H1 (cell line): ENCODE results near the gene EN1. TPM values are rescaled to one million over a fixed set of nuclear protein-coding genes. Genes with fewer than 3 reads are reported as not detected.

Experiments used
- ASH2L ChIP-seq: fragments of 200-600, 300-600 bp; sonication (generic); IDR thresholded peaks from one replicate; pipeline ENCODE4 v1.7.1; 2017; ENCODE audit warnings: low read length
- BRCA1 ChIP-seq: IDR thresholded peaks from 2 replicates; pipeline ENCODE4 v1.6.1; 2012; ENCODE audit warnings: low read depth, low read length, improper control_type of control experiment
- CREB1 ChIP-seq: IDR thresholded peaks from 2 replicates; pipeline ENCODE4 v1.6.1; 2012; ENCODE audit warnings: inconsistent platforms
- EP300 ChIP-seq, 2 experiments: IDR thresholded peaks; 1 replicate in 1 of 2; 2 replicates in 1 of 2; pipeline ENCODE4 v1.6.1; 2011 to 2012; ENCODE audit warnings: low read depth in 2 of 2, low read length in 2 of 2, mild to moderate bottlenecking in 2 of 2, borderline replicate concordance in 1 of 2, inconsistent platforms in 1 of 2, moderate library complexity in 1 of 2
- JUN ChIP-seq: IDR thresholded peaks from 2 replicates; pipeline ENCODE4 v1.6.1; 2011; ENCODE audit warnings: low read depth, mild to moderate bottlenecking, improper control_type of control experiment, low read length
- KDM1A ChIP-seq: fragments of 200-600, 300-600 bp; sonication (generic); IDR thresholded peaks from 2 replicates; pipeline ENCODE4 v1.7.1; 2016; ENCODE audit warnings: mild to moderate bottlenecking, low read length, borderline replicate concordance
- KDM4A ChIP-seq: IDR thresholded peaks from one replicate; pipeline ENCODE4 v1.7.1; 2012; ENCODE audit warnings: low read depth, mild to moderate bottlenecking, moderate library complexity, low read length, inconsistent platforms; ENCODE audit not compliant: severe bottlenecking
- MAFK ChIP-seq: IDR thresholded peaks from 2 replicates; pipeline ENCODE4 v1.6.1; 2012; ENCODE audit warnings: low read depth, mild to moderate bottlenecking, improper control_type of control experiment, low read length
- NANOG ChIP-seq: IDR thresholded peaks from 2 replicates; pipeline ENCODE4 v1.6.1; 2011; ENCODE audit warnings: low read length, low read depth, mild to moderate bottlenecking, inconsistent platforms; ENCODE audit not compliant: insufficient read depth, poor library complexity, severe bottlenecking
- POU5F1 ChIP-seq: IDR thresholded peaks from 2 replicates; pipeline ENCODE4 v1.6.1; 2011; ENCODE audit warnings: low read depth, mild to moderate bottlenecking, low read length, moderate library complexity
- RAD21 ChIP-seq, 2 experiments: IDR thresholded peaks in 1 of 2; conservative IDR thresholded peaks in 1 of 2; 2 replicates each; pipeline ENCODE4 v1.6.1; 2011; ENCODE audit warnings: low read depth in 2 of 2, low read length in 2 of 2, improper control_type of control experiment in 1 of 2, inconsistent platforms in 1 of 2, mild to moderate bottlenecking in 1 of 2, moderate library complexity in 1 of 2
- RXRA ChIP-seq: IDR thresholded peaks from 2 replicates; pipeline ENCODE4 v1.6.1; 2011; ENCODE audit warnings: low read depth, mild to moderate bottlenecking, low read length, moderate library complexity; ENCODE audit not compliant: insufficient read depth
- TAF1 ChIP-seq: IDR thresholded peaks from 2 replicates; pipeline ENCODE4 v1.6.1; 2011; ENCODE audit warnings: mild to moderate bottlenecking, low read depth, low read length
- TEAD4 ChIP-seq: IDR thresholded peaks from 2 replicates; pipeline ENCODE4 v1.6.1; 2012; ENCODE audit warnings: low read depth, low read length, inconsistent platforms, mixed read lengths
- polyA plus RNA-seq, 7 experiments: library from polyadenylated mRNA; depleted of rRNA in 3 of 7; stranded (reverse) in 5 of 7; unstranded in 2 of 7; fragments of >200 nt in 5 of 7; fragments of 200-250 nt in 2 of 7; gene quantifications; 1 replicate in 5 of 7; 2 replicates in 1 of 7; 4 replicates in 1 of 7; pipeline versions ENCODE4 v1.2.1 to v1.2.3, GENCODE V29; 2011 to 2013; ENCODE audit warnings: missing spikeins in 2 of 7, mixed read lengths in 2 of 7
- total RNA-seq: library from RNA; stranded (reverse); fragmentation: NEBNext Ultra II Directional; extraction: Animal tissue kit (Norgen Biotek cat#: 25700); gene quantifications from 2 replicates; pipeline ENCODE4 v1.2.1, GENCODE V29; 2021
- TF ChIP-seq, protein P1 (sequence below): IDR thresholded peaks from 2 replicates; pipeline ENCODE4 v1.6.1; 2012; ENCODE audit warnings: inconsistent platforms

The EN1 gene
- total and polyA plus RNA-seq, 2 of the 8 experiments (the other 6 are each of a cell fraction or from before 2014, with no cell fraction given): not detected

DNA sequence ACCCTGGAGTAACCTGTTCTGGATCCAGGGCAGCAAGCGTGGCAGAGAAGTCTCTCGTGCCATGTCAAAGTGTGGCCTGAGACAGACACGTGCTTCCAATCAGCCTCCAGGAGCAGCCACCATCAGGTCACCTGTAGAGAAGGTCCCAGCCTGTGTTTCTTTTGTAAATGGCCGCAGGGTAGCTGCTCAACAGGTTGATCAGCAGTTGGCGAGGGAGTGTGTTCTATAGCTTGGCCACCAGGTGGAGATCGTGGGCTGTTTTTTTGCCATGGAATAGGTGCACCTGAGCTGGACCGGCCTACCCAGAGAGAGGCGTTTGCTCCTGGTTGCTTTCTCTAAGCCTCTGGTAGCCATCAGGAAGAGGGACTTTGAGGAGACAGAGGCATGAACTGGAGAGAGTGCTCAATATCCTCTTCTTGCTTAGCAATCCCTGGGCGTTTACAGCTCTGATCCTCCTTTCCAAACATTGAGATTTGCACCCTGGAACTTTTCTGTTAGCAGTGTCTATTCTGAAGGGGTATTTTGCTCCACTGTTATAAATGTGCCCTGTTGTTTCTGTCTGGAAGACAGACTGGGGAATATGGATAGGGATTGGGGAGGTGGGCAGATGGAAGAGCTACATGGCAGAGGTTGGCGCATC, 34.2 kb upstream of the EN1 start (continued):
- TF ChIP-seq RXRA (no peak), JUN (no peak), ASH2L (no peak), EP300 (IDR thresholded peaks at IDR 0.05; ENCODE audit: borderline replicate concordance in 1 of 2, low read depth in 2 of 2, low read length in 2 of 2) (no peak), CREB1 (no peak), BRCA1 (no peak), NANOG (peak; percentile 22), POU5F1 (no peak), MAFK (no peak), RAD21 (IDR thresholded peaks at IDR 0.05 in 1 of 2, conservative IDR thresholded peaks at IDR 0.05 in 1 of 2; ENCODE audit: low read depth in 2 of 2, low read length in 2 of 2) (peak; percentile 85 to 95), TAF1 (0 out of 2 replicates have a peak, but pooled peaks have one; percentile 17), KDM1A (no peak), KDM4A (no peak), TEAD4 (no peak)
- TF ChIP-seq, protein P1, sequence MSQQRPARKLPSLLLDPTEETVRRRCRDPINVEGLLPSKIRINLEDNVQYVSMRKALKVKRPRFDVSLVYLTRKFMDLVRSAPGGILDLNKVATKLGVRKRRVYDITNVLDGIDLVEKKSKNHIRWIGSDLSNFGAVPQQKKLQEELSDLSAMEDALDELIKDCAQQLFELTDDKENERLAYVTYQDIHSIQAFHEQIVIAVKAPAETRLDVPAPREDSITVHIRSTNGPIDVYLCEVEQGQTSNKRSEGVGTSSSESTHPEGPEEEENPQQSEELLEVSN: peak; percentile 83
